ENCODE data around the gene RASSF5.

DNA sequence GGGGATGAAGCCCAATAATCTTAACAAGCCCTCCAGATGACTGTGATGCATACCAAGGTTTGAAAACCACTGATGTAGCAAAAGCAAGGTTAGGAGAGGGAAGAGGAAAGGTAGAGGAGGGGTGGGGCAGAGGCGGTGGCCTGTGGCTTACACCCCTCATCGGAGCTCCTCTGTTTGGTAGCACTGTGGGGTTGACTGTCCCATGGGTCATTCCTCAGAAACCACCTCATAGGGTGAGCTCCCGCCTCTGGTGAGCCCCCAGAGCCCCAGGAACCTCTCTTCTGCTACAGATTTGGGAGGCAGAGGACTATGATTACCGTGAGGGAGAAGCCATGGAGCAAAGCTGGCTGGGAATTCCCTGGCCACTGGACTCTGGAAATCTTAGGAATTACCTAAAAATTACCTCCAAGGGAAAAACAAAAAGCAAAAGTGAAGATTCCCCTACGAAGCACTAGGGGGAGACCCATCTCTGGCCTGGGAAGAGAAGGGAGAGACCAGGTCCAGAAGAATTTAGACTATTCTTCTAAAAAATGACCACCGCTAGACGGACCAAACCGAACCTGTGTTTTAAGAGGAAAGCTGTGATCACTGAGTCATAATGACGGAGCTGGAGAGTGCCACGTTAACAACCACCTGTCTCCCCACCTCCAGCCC is 1.5 kb upstream of the RASSF5 start:
- TF ChIP-seq, protein P1, sequence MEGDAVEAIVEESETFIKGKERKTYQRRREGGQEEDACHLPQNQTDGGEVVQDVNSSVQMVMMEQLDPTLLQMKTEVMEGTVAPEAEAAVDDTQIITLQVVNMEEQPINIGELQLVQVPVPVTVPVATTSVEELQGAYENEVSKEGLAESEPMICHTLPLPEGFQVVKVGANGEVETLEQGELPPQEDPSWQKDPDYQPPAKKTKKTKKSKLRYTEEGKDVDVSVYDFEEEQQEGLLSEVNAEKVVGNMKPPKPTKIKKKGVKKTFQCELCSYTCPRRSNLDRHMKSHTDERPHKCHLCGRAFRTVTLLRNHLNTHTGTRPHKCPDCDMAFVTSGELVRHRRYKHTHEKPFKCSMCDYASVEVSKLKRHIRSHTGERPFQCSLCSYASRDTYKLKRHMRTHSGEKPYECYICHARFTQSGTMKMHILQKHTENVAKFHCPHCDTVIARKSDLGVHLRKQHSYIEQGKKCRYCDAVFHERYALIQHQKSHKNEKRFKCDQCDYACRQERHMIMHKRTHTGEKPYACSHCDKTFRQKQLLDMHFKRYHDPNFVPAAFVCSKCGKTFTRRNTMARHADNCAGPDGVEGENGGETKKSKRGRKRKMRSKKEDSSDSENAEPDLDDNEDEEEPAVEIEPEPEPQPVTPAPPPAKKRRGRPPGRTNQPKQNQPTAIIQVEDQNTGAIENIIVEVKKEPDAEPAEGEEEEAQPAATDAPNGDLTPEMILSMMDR (optimal IDR thresholded peaks at IDR 0.05 in 1 of 3, IDR thresholded peaks at IDR 0.05 in 1 of 3, conservative IDR thresholded peaks at IDR 0.05 in 1 of 3; ENCODE audit: extremely low read depth in 1 of 3, insufficient read depth in 2 of 3, low read length in 3 of 3) = peak; percentile 56 to 65 (median 59)
- TF ChIP-seq EZH2 (IDR thresholded peaks at IDR 0.05; ENCODE audit: low read length) = no peak

All from keratinocyte (primary cell).